Hematopoietic multipotent progenitor cell treated with erythropoietin and hydrocortisone succinate and interleukin-3 and kit ligand, for 15 days (in vitro differentiated cells): ENCODE results near the gene FMR1NB.

Experiments
- DNase-seq: peaks from one replicate; pipeline ENCODE4 v3.0.0-alpha.2; 2015; ENCODE audit warnings: low spot score

FMR1NB gene

GRCh38 chrX:147981038-147981752 lies at the start of gene FMR1NB:
FMR1NB (plus strand) TSS chrX:147981337; CDS start chrX:147981403, 66 bp downstream.
- DNase-seq, result no peak

GRCh38 chrX:147933815-147934214 lies 47.3 kb upstream of the FMR1NB start:
- DNase-seq, result no peak

- DNase-seq, result no peak
Measured at GRCh38 chrX:147935156-147935758, 45.9 kb upstream of the FMR1NB start.

- DNase-seq, result no peak
Measured at GRCh38 chrX:147945286-147945685, 35.9 kb upstream of the FMR1NB start.

GRCh38 chrX:147948531-147948930 lies 32.6 kb upstream of the FMR1NB start:
- DNase-seq, result no peak

GRCh38 chrX:147950352-147950751 lies 30.8 kb upstream of the FMR1NB start:
- no peak for DNase-seq

GRCh38 chrX:147953976-147954375 lies 27.2 kb upstream of the FMR1NB start:
- DNase-seq, result no peak

GRCh38 chrX:147957291-147957690 lies 23.8 kb upstream of the FMR1NB start:
- no peak for DNase-seq

- DNase-seq, result no peak
Measured at GRCh38 chrX:147958291-147958690, 22.8 kb upstream of the FMR1NB start.

- no peak for DNase-seq
Measured at GRCh38 chrX:147960722-147961121, 20.4 kb upstream of the FMR1NB start.

- DNase-seq, result no peak
Measured at GRCh38 chrX:147962476-147962875, 18.7 kb upstream of the FMR1NB start.

GRCh38 chrX:147978931-147979330 lies 2.2 kb upstream of the FMR1NB start:
- no peak for DNase-seq

- DNase-seq, result no peak
Measured at GRCh38 chrX:148020329-148020728, 39.2 kb downstream of the FMR1NB start.

- no peak for DNase-seq
Measured at GRCh38 chrX:148024425-148025148, 43.5 kb downstream of the FMR1NB start.

- DNase-seq, result no peak
Measured at GRCh38 chrX:148035380-148035779, 54.2 kb downstream of the FMR1NB start.

GRCh38 chrX:148037020-148037419 lies 55.9 kb downstream of the FMR1NB start:
- DNase-seq, result no peak

- DNase-seq, result no peak
Measured at GRCh38 chrX:148043271-148043855, 62.2 kb downstream of the FMR1NB start.

- DNase-seq, result no peak
Measured at GRCh38 chrX:148047200-148047599, 66.1 kb downstream of the FMR1NB start.

- peak; percentile 2 for DNase-seq
Measured at GRCh38 chrX:148049441-148049840, 68.3 kb downstream of the FMR1NB start.

GRCh38 chrX:148051973-148052372 lies 70.8 kb downstream of the FMR1NB start:
- DNase-seq, result no peak

- DNase-seq, result no peak
Measured at GRCh38 chrX:148067285-148067684, 86.1 kb downstream of the FMR1NB start.

- no peak for DNase-seq
Measured at GRCh38 chrX:148069759-148070503, 88.8 kb downstream of the FMR1NB start.
